GM20431 (cell line): ENCODE data around the gene WNT6.

ENCODE experiments used
- in situ Hi-C: fragments of 300-500 bp; cut with MseI, MboI; formaldehyde crosslinking; loops from one replicate; pipeline ENCODE4 v1.15.0; 2020; ENCODE audit warnings: low sequenced_read_pairs; ENCODE audit not compliant: unreplicated experiment

Gene WNT6

GRCh38 chr2:218829868-218830451, 29.6 kb upstream of the WNT6 start:
- in situ Hi-C loops = loop anchor here (25.0 kb wide), 2 partner anchors 168 to 418 kb away; partner anchors contain the start of genes BCS1L, RNF25, STK36 and VIL1

- in situ Hi-C loops = loop anchor here (25.0 kb wide), 2 partner anchors 168 to 418 kb away; partner anchors contain the start of genes BCS1L, RNF25, STK36 and VIL1
Observed at GRCh38 chr2:218830526-218831306, 28.9 kb upstream of the WNT6 start.

GRCh38 chr2:218831378-218831990, 28.1 kb upstream of the WNT6 start, which contains the start of gene PRKAG3:
TSS of gene PRKAG3 (minus strand) at chr2:218831803.
- in situ Hi-C loops = loop anchor here (25.0 kb wide), 2 partner anchors 169 to 419 kb away; partner anchors contain the start of genes BCS1L, RNF25, STK36 and VIL1

- in situ Hi-C loops = loop anchor here (25.0 kb wide), 2 partner anchors 170 to 420 kb away; partner anchors contain the start of genes BCS1L, RNF25, STK36 and VIL1
Observed at GRCh38 chr2:218832081-218832480, 27.5 kb upstream of the WNT6 start.

- in situ Hi-C loops = loop anchor here (25.0 kb wide), 2 partner anchors 170 to 420 kb away; partner anchors contain the start of genes BCS1L, RNF25, STK36 and VIL1
Observed at GRCh38 chr2:218832520-218832919, 27.1 kb upstream of the WNT6 start.

GRCh38 chr2:218833023-218833609, 26.5 kb upstream of the WNT6 start:
- in situ Hi-C loops = loop anchor here (25.0 kb wide), 2 partner anchors 171 to 421 kb away; partner anchors contain the start of genes BCS1L, RNF25, STK36 and VIL1

- in situ Hi-C loops = loop anchor here (25.0 kb wide), 2 partner anchors 172 to 422 kb away; partner anchors contain the start of genes BCS1L, RNF25, STK36 and VIL1
Observed at GRCh38 chr2:218834685-218835084, 24.9 kb upstream of the WNT6 start.

- in situ Hi-C loops = loop anchor here (25.0 kb wide), 2 partner anchors 175 to 425 kb away; partner anchors contain the start of genes BCS1L, RNF25, STK36 and VIL1
Observed at GRCh38 chr2:218837495-218837894, 22.1 kb upstream of the WNT6 start.

GRCh38 chr2:218839430-218839829, 20.2 kb upstream of the WNT6 start:
- in situ Hi-C loops = loop anchor here (25.0 kb wide), 2 partner anchors 177 to 427 kb away; partner anchors contain the start of genes BCS1L, RNF25, STK36 and VIL1

GRCh38 chr2:218839888-218840287, 19.7 kb upstream of the WNT6 start:
- in situ Hi-C loops = loop anchor here (25.0 kb wide), 2 partner anchors 178 to 428 kb away; partner anchors contain the start of genes BCS1L, RNF25, STK36 and VIL1

- in situ Hi-C loops = loop anchor here (25.0 kb wide), 2 partner anchors 182 to 432 kb away; partner anchors contain the start of genes BCS1L, RNF25, STK36 and VIL1
Observed at GRCh38 chr2:218844334-218844733, 15.3 kb upstream of the WNT6 start.

- in situ Hi-C loops = loop anchor here (25.0 kb wide), 2 partner anchors 185 to 435 kb away; partner anchors contain the start of genes BCS1L, RNF25, STK36 and VIL1
Observed at GRCh38 chr2:218846963-218847362, 12.6 kb upstream of the WNT6 start.

- in situ Hi-C loops = loop anchor here (25.0 kb wide), 2 partner anchors 187 to 437 kb away; partner anchors contain the start of genes BCS1L, RNF25, STK36 and VIL1
Observed at GRCh38 chr2:218849721-218850120, 9.9 kb upstream of the WNT6 start.

- in situ Hi-C loops = no loop called here
Observed at GRCh38 chr2:218850796-218851195, 8.8 kb upstream of the WNT6 start.

GRCh38 chr2:218851286-218851685, 8.3 kb upstream of the WNT6 start:
- in situ Hi-C loops = no loop called here

- in situ Hi-C loops = no loop called here
Observed at GRCh38 chr2:218852911-218853667, 6.5 kb upstream of the WNT6 start.

GRCh38 chr2:218853766-218854165, 5.8 kb upstream of the WNT6 start:
- in situ Hi-C loops = no loop called here

GRCh38 chr2:218854860-218855259, 4.7 kb upstream of the WNT6 start:
- in situ Hi-C loops = no loop called here
